ENCODE measurements around the gene TOPAZ1.

DNA sequence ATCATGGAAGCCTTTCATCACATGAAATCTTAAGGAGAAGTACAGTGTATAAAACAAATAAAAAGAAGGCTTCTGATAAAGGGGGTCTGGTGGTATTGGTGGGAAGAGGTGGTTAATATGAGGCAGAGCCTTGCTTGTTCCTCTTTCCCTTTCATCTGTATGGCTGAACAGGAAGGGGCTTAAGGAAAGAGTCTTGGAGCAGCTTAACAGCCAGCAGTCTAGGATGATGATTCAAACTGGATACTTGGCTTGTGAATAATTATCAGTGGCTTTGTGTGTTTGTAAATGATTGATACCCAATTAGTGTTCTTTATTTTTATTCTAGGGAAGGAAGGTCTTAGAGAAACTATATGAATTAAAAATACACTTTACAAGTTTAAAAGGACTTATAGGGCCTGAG is 67.8 kb downstream of the TOPAZ1 start:
- TF ChIP-seq POLR2A (IDR thresholded peaks at IDR 0.05) = no peak
- TF ChIP-seq, protein P1, sequence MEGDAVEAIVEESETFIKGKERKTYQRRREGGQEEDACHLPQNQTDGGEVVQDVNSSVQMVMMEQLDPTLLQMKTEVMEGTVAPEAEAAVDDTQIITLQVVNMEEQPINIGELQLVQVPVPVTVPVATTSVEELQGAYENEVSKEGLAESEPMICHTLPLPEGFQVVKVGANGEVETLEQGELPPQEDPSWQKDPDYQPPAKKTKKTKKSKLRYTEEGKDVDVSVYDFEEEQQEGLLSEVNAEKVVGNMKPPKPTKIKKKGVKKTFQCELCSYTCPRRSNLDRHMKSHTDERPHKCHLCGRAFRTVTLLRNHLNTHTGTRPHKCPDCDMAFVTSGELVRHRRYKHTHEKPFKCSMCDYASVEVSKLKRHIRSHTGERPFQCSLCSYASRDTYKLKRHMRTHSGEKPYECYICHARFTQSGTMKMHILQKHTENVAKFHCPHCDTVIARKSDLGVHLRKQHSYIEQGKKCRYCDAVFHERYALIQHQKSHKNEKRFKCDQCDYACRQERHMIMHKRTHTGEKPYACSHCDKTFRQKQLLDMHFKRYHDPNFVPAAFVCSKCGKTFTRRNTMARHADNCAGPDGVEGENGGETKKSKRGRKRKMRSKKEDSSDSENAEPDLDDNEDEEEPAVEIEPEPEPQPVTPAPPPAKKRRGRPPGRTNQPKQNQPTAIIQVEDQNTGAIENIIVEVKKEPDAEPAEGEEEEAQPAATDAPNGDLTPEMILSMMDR (IDR thresholded peaks at IDR 0.05) = no peak

Measured in right lobe of liver (tissue), 4 donors.